ENCODE data around the gene CDK18. TPM values are rescaled to one million over a fixed set of nuclear protein-coding genes. Genes with fewer than 3 reads are reported as not detected.

CDK18 gene
- total and polyA plus RNA-seq, 2 of the 8 experiments (the other 6 are each of a cell fraction or from before 2014, with no cell fraction given) = 31.2 to 44.0 TPM

GRCh38 chr1:205528446-205528886 is 24.0 kb downstream of the CDK18 start:
- H2AK5ac ChIP-seq (ENCODE audit: low read depth, low read length) = no peak overlapping the region
- peak overlapping the region in 2 of 4 experiments; percentile 2 to 26; a peak in 2 of 8 replicates for H3K4me3 ChIP-seq (ENCODE audit: extremely low read depth in 1 of 4, insufficient read depth in 2 of 4, low read depth in 3 of 4, low read length in 4 of 4)
- 66% methylated on average over 9 of the region's 9 CpGs; no CpG with 5 or more reads in 1 of the 2 experiments for WGBS, 2 experiments (ENCODE audit: extremely low coverage in 1 of 2, insufficient coverage in 1 of 2, insufficient read length in 1 of 2, insufficient replicate concordance in 2 of 2, low coverage in 1 of 2, low lambda C conversion rate in 2 of 2, missing lambda C conversion rate in 1 of 2)
- H4K91ac ChIP-seq (replicated peaks; ENCODE audit: insufficient read length, low read length) = peak overlapping the region; percentile 12
- H3K14ac ChIP-seq (ENCODE audit: insufficient read length) = no peak overlapping the region
- POLR2A ChIA-PET (ENCODE audit: partially characterized antibody) = interaction anchor here (1.0 kb wide), 1 partner anchor 15 kb away, joined by 5 read pairs; no protein-coding TSS in a partner anchor
- no peak overlapping the region for H2BK20ac ChIP-seq (ENCODE audit: low read length)
- DNase-seq (ENCODE audit: low read depth in 1 of 2, low spot score in 2 of 2) = no peak
- H3K4me2 ChIP-seq (ENCODE audit: insufficient read depth in 1 of 2, low read depth in 2 of 2, low read length in 2 of 2) = peak overlapping the region in 1 of 2 experiments; percentile 55; a peak in 1 of 4 replicates
- H2BK120ac ChIP-seq (replicated peaks; ENCODE audit: low read depth, low read length) = no peak overlapping the region
- H3K27ac ChIP-seq (ENCODE audit: low read depth, low read length) = no peak overlapping the region
- H2BK5ac ChIP-seq (ENCODE audit: low read depth, low read length) = no peak overlapping the region; the same call in 1 of the 2 replicates
- TF ChIP-seq NRF1 (IDR thresholded peaks at IDR 0.05; ENCODE audit: low read depth, low read length) (no peak), KDM1A (IDR thresholded peaks at IDR 0.05; ENCODE audit: borderline replicate concordance, low read length) (no peak), NANOG (IDR thresholded peaks at IDR 0.05; ENCODE audit: insufficient read depth, low read depth, low read length, poor library complexity, severe bottlenecking) (no peak), ZNF274 (IDR thresholded peaks at IDR 0.05; ENCODE audit: borderline replicate concordance, extremely low read depth, low read length) (no peak), KDM5A (IDR thresholded peaks at IDR 0.05; ENCODE audit: low read length) (no peak), SP2 (IDR thresholded peaks at IDR 0.05; ENCODE audit: low read length) (no peak), SP4 (IDR thresholded peaks at IDR 0.05; ENCODE audit: low read length) (no peak), TCF12 (IDR thresholded peaks at IDR 0.05; ENCODE audit: low read depth, low read length) (no peak), HDAC2 (IDR thresholded peaks at IDR 0.05; ENCODE audit: borderline replicate concordance in 1 of 2, low read depth in 2 of 2, low read length in 2 of 2) (no peak), TAF7 (optimal IDR thresholded peaks at IDR 0.05; ENCODE audit: borderline replicate concordance, low read depth, low read length) (no peak), ATF3 (IDR thresholded peaks at IDR 0.05; ENCODE audit: insufficient read depth, low read depth, low read length) (no peak), SRF (IDR thresholded peaks at IDR 0.05; ENCODE audit: low read depth, low read length) (no peak)
- H3K9ac ChIP-seq (replicated peaks in 1 of 4; ENCODE audit: extremely low read depth in 1 of 4, low read depth in 3 of 4, low read length in 3 of 4) = no peak overlapping the region
- no peaks in the 10 kb centered on the region for H3K79me1 ChIP-seq (ENCODE audit: low read depth, low read length)
- peak overlapping the region; percentile 75; the same call in 1 of the 2 replicates for H3K18ac ChIP-seq (ENCODE audit: extremely low read depth, low read length)
- H3K4ac ChIP-seq (replicated peaks; ENCODE audit: insufficient read length, low read depth, low read length) = no peak overlapping the region
- peak overlapping the region; percentile 75; the same call in 1 of the 2 replicates for H4K8ac ChIP-seq (ENCODE audit: extremely low read depth, insufficient read depth, low read length)
- CTCF ChIA-PET (ENCODE audit: partially characterized antibody) = interaction anchor here (0.8 to 47.3 kb wide), 38 partner anchors 9 to 449 kb away, joined by 3 to 1626 read pairs (median 4); partner anchors contain the start of genes CDK18 and ELK4
- FAIRE-seq = no peak
- no peaks in the 10 kb centered on the region for H3K9me3 ChIP-seq (ENCODE audit: insufficient read depth in 2 of 2, low read depth in 1 of 2, low read length in 1 of 2)
- peaks cover 0 to 15% (median 2%) of the 10 kb centered on the region in 4 experiments; a peak in 5 of 7 replicates for H3K4me1 ChIP-seq (replicated peaks in 1 of 4; ENCODE audit: control insufficient read depth in 3 of 4, insufficient read depth in 4 of 4, low read length in 3 of 4)
- peaks cover 5 to 7% of the 10 kb centered on the region in 2 experiments for H4K20me1 ChIP-seq (replicated peaks in 1 of 2; ENCODE audit: control insufficient read depth in 1 of 2, insufficient read depth in 2 of 2, low read length in 2 of 2)
- H3K56ac ChIP-seq (replicated peaks; ENCODE audit: insufficient read length, low read depth, low read length) = no peak overlapping the region
- no peak overlapping the region for H4K5ac ChIP-seq (ENCODE audit: insufficient read length, low read depth, low read length)
- H2BK15ac ChIP-seq (ENCODE audit: low read length) = no peak overlapping the region
- no peaks in the 10 kb centered on the region; a peak in 1 of 7 replicates for H3K27me3 ChIP-seq (replicated peaks in 1 of 4; ENCODE audit: control insufficient read depth in 3 of 4, extremely low read depth in 1 of 4, insufficient read depth in 3 of 4, low read length in 3 of 4)
- H3K23me2 ChIP-seq (ENCODE audit: low read depth, low read length) = no peaks in the 10 kb centered on the region; the same call in 1 of the 2 replicates
- no peak overlapping the region for H3K23ac ChIP-seq (ENCODE audit: insufficient read length)
- no peak overlapping the region for H2BK12ac ChIP-seq (ENCODE audit: low read depth, low read length)
- H3K79me2 ChIP-seq (ENCODE audit: control insufficient read depth in 1 of 2, insufficient read depth in 2 of 2, low read length in 2 of 2) = no peaks in the 10 kb centered on the region
- H3K36me3 ChIP-seq (ENCODE audit: control insufficient read depth in 2 of 4, insufficient read depth in 4 of 4, low read length in 3 of 4) = peaks cover 5 to 18% (median 15%) of the 10 kb centered on the region in 4 experiments; a peak in 5 of 8 replicates
- H2AFZ ChIP-seq (ENCODE audit: low read length) = no peak overlapping the region
